ENCODE data around the gene UMAD1.

Gene UMAD1

GRCh38 chr7:7764520-7765396, 124.2 kb downstream of the UMAD1 start:
- no peak for DNase-seq (ENCODE audit: low read depth, low spot score)

- DNase-seq (ENCODE audit: low read depth, low spot score) = no peak
Observed at GRCh38 chr7:7765422-7765821, 124.9 kb downstream of the UMAD1 start.

- DNase-seq (ENCODE audit: low read depth, low spot score) = no peak
Observed at GRCh38 chr7:7766671-7767070, 126.1 kb downstream of the UMAD1 start.

- no peak for DNase-seq (ENCODE audit: low read depth, low spot score)
Observed at GRCh38 chr7:7768977-7769709, 128.6 kb downstream of the UMAD1 start.

- no peak for DNase-seq (ENCODE audit: low read depth, low spot score)
Observed at GRCh38 chr7:7769710-7770627, 129.4 kb downstream of the UMAD1 start.

- DNase-seq (ENCODE audit: low read depth, low spot score) = no peak
Observed at GRCh38 chr7:7771452-7771851, 130.9 kb downstream of the UMAD1 start.

GRCh38 chr7:7772397-7772821, 131.9 kb downstream of the UMAD1 start:
- DNase-seq (ENCODE audit: low read depth, low spot score) = no peak

- DNase-seq (ENCODE audit: low read depth, low spot score) = no peak
Observed at GRCh38 chr7:7773334-7774309, 133.1 kb downstream of the UMAD1 start.

- DNase-seq (ENCODE audit: low read depth, low spot score) = no peak
Observed at GRCh38 chr7:7779888-7780287, 139.3 kb downstream of the UMAD1 start.

- DNase-seq (ENCODE audit: low read depth, low spot score) = no peak
Observed at GRCh38 chr7:7783001-7783400, 142.4 kb downstream of the UMAD1 start.

GRCh38 chr7:7785344-7785973, 144.9 kb downstream of the UMAD1 start:
- DNase-seq (ENCODE audit: low read depth, low spot score) = no peak

- DNase-seq (ENCODE audit: low read depth, low spot score) = no peak
Observed at GRCh38 chr7:7786595-7786994, 146.0 kb downstream of the UMAD1 start.

- DNase-seq (ENCODE audit: low read depth, low spot score) = no peak
Observed at GRCh38 chr7:7789551-7789988, 149.0 kb downstream of the UMAD1 start.

GRCh38 chr7:7790041-7790741, 149.6 kb downstream of the UMAD1 start:
- no peak for DNase-seq (ENCODE audit: low read depth, low spot score)

- no peak for DNase-seq (ENCODE audit: low read depth, low spot score)
Observed at GRCh38 chr7:7791523-7791922, 151.0 kb downstream of the UMAD1 start.

- DNase-seq (ENCODE audit: low read depth, low spot score) = no peak
Observed at GRCh38 chr7:7792056-7792455, 151.5 kb downstream of the UMAD1 start.

GRCh38 chr7:7793249-7793648, 152.7 kb downstream of the UMAD1 start:
- no peak for DNase-seq (ENCODE audit: low read depth, low spot score)

- DNase-seq (ENCODE audit: low read depth, low spot score) = no peak
Observed at GRCh38 chr7:7793921-7794320, 153.4 kb downstream of the UMAD1 start.

- no peak for DNase-seq (ENCODE audit: low read depth, low spot score)
Observed at GRCh38 chr7:7795203-7795602, 154.7 kb downstream of the UMAD1 start.
